Endothelial cell of umbilical vein (primary cell): ENCODE measurements around the gene GDPD4.
A peak's percentile ranks its signal among the peaks of the same experiment; 100 is the strongest.

Source experiments
- CTCF ChIP-seq, 2 donors: IDR thresholded peaks; 1 replicate in 1 of 2; 2 replicates in 1 of 2; pipeline ENCODE4 v1.5.1; 2011; ENCODE audit warnings: low read length in 2 of 2, mild to moderate bottlenecking in 2 of 2, moderate library complexity in 2 of 2, control low read depth in 1 of 2, inconsistent platforms in 1 of 2, low read depth in 1 of 2; ENCODE audit not compliant: insufficient read depth in 1 of 2; ENCODE audit errors: extremely low read depth in 1 of 2
- GATA2 ChIP-seq: IDR thresholded peaks from 2 replicates; pipeline ENCODE4 v1.7.0; 2011; ENCODE audit warnings: low read depth, mild to moderate bottlenecking, moderate library complexity, mixed read lengths, low read length; ENCODE audit not compliant: insufficient read length, insufficient read depth
- TF ChIP-seq, protein P1 (sequence below): IDR thresholded peaks from 2 replicates; pipeline ENCODE4 v1.6.1; 2011; ENCODE audit not compliant: insufficient read depth, insufficient read length

- TF ChIP-seq CTCF (IDR thresholded peaks at IDR 0.05; ENCODE audit: extremely low read depth in 1 of 2, insufficient read depth in 1 of 2, low read depth in 1 of 2, low read length in 2 of 2) (peak; percentile 43 to 47), GATA2 (no peak)
- TF ChIP-seq, protein P1, sequence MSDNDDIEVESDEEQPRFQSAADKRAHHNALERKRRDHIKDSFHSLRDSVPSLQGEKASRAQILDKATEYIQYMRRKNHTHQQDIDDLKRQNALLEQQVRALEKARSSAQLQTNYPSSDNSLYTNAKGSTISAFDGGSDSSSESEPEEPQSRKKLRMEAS, result no peak
Observed at GRCh38 chr11:77198440-77198849, 103.0 kb downstream of the GDPD4 start.
